B cell (primary cell): Measurements from ENCODE around the gene EIF2A. TPM values are rescaled to one million over a fixed set of nuclear protein-coding genes. Genes with fewer than 3 reads are reported as not detected.

Experiments used
- ATAC-seq: fragments of 200-7000 bp; cut with Tn5 transposase; one replicate; pipeline ENCODE4 v1.10.0; 2021; ENCODE audit warnings: low read depth, mild to moderate bottlenecking, moderate number of reproducible peaks, moderate library complexity
- CTCF ChIA-PET: fragments of 350-600 bp; sonication (Branson Sonifier 250); formaldehyde crosslinking; loops from one replicate; lab custom pipeline; 2021; ENCODE audit warnings: antibody characterized with exemption, inconsistent platforms; lab: Charles Lee
- POLR2A ChIA-PET: fragments of 350-600 bp; sonication (Branson Sonifier 250); formaldehyde crosslinking; loops from one replicate; lab custom pipeline; 2021; ENCODE audit warnings: antibody characterized with exemption; lab: Charles Lee
- DNase-seq: peaks from one replicate; pipeline ENCODE4 v3.0.0; 2013
- H2AFZ ChIP-seq: 2 replicates; pipeline ENCODE4 v1.6.1; 2012; ENCODE audit warnings: mild to moderate bottlenecking, low read depth, low read length; ENCODE audit not compliant: insufficient read depth, poor library complexity, severe bottlenecking
- H3K27ac ChIP-seq, 2 donors: 1 replicate in 1 of 2; 2 replicates in 1 of 2; pipeline ENCODE4 v1.5.1; 2012 to 2013; ENCODE audit warnings: low read length in 2 of 2, mild to moderate bottlenecking in 2 of 2, moderate library complexity in 1 of 2
- H3K27me3 ChIP-seq, 4 experiments: fragments of 200-600 bp in 1 of 4; sonication (generic) in 1 of 4; replicated peaks in 1 of 4; 1 replicate in 2 of 4; 2 replicates in 2 of 4; pipeline versions ENCODE4 v1.6.1 to v1.7.0; 2013 to 2016; ENCODE audit warnings: low read length in 3 of 4, mild to moderate bottlenecking in 2 of 4, mixed read lengths in 1 of 4, moderate library complexity in 1 of 4; ENCODE audit not compliant: insufficient read depth in 4 of 4, control insufficient read depth in 3 of 4; ENCODE audit errors: control extremely low read depth in 1 of 4
- H3K36me3 ChIP-seq, 2 experiments: replicated peaks in 1 of 2; 1 replicate in 1 of 2; 2 replicates in 1 of 2; pipeline versions ENCODE4 v1.6.1 to v1.7.1; 2013; ENCODE audit warnings: low read length in 1 of 2; ENCODE audit not compliant: insufficient read depth in 2 of 2, control insufficient read depth in 1 of 2; ENCODE audit errors: control extremely low read depth in 1 of 2, extremely low read depth in 1 of 2
- H3K4me1 ChIP-seq, 2 donors: fragments of 200-600 bp in 1 of 2; sonication (generic) in 1 of 2; 1 replicate in 1 of 2; 2 replicates in 1 of 2; pipeline versions ENCODE4 v1.5.1 to v1.6.1; 2013 to 2017; ENCODE audit warnings: low read length in 2 of 2; ENCODE audit not compliant: control insufficient read depth in 2 of 2, insufficient read depth in 2 of 2
- H3K4me2 ChIP-seq: replicated peaks from 2 replicates; pipeline ENCODE3; 2012; ENCODE audit warnings: mild to moderate bottlenecking, low read depth, low read length; ENCODE audit not compliant: poor library complexity, severe bottlenecking
- H3K4me3 ChIP-seq, 5 experiments: fragments of 200-600 bp in 1 of 5; sonication (generic) in 1 of 5; 1 replicate in 3 of 5; 2 replicates in 2 of 5; pipeline versions ENCODE4 v1.5.1 to v1.7.0; 2011 to 2016; ENCODE audit warnings: low read length in 4 of 5, mild to moderate bottlenecking in 4 of 5, low read depth in 2 of 5, control low read depth in 1 of 5, moderate library complexity in 1 of 5; ENCODE audit not compliant: insufficient read depth in 1 of 5; ENCODE audit errors: control extremely low read depth in 1 of 5, extremely low read depth in 1 of 5
- H3K79me2 ChIP-seq: fragments of 200-600 bp; sonication (generic); one replicate; pipeline ENCODE4 v1.6.0; 2016; ENCODE audit warnings: low read length; ENCODE audit not compliant: control insufficient read depth, insufficient read depth
- H3K9ac ChIP-seq: fragments of 200-600 bp; sonication (generic); 2 replicates; pipeline ENCODE4 v1.6.1; 2017; ENCODE audit warnings: mild to moderate bottlenecking, low read length, moderate library complexity
- H3K9me3 ChIP-seq, 3 donors: one replicate each; pipeline versions ENCODE4 v1.6.1 to v1.7.1; 2013; ENCODE audit warnings: low read length in 2 of 3; ENCODE audit not compliant: control insufficient read depth in 2 of 3, insufficient read depth in 1 of 3; ENCODE audit errors: control extremely low read depth in 1 of 3
- H4K20me1 ChIP-seq: 2 replicates; pipeline ENCODE4 v1.6.0; 2012; ENCODE audit warnings: mild to moderate bottlenecking, low read length; ENCODE audit not compliant: insufficient read depth, control insufficient read depth, poor library complexity, severe bottlenecking
- H3K27ac Mint-ChIP-seq: one replicate; pipeline ENCODE4 v1.8.0; 2021; ENCODE audit warnings: mixed read lengths
- H3K27me3 Mint-ChIP-seq: one replicate; pipeline ENCODE4 v1.8.0; 2021; ENCODE audit warnings: mixed read lengths
- H3K4me1 Mint-ChIP-seq: one replicate; pipeline ENCODE4 v1.8.0; 2021; ENCODE audit warnings: mixed read lengths
- H3K4me3 Mint-ChIP-seq: one replicate; pipeline ENCODE4 v1.8.0; 2021; ENCODE audit warnings: mixed read lengths
- H3K9me3 Mint-ChIP-seq: one replicate; pipeline ENCODE4 v1.8.0; 2022; ENCODE audit warnings: mixed read lengths; ENCODE audit not compliant: insufficient read depth
- EZH2 ChIP-seq: IDR thresholded peaks from 2 replicates; pipeline ENCODE4 v1.6.1; 2012; ENCODE audit warnings: borderline replicate concordance, low read depth, mild to moderate bottlenecking, moderate library complexity, low read length; ENCODE audit not compliant: insufficient read depth, poor library complexity, severe bottlenecking
- WGBS: methylation state at CpG from one replicate; pipeline ENCODE4 v1.1.5; 2013; ENCODE audit warnings: missing lambda C conversion rate; ENCODE audit not compliant: insufficient coverage; 5-methylcytosine and 5-hydroxymethylcytosine counted together
- intact Hi-C: fragments of 100-400 bp; cut with micrococcal nuclease; formaldehyde crosslinking; loops from one replicate; pipeline ENCODE4 v1.10.0; 2022
- polyA plus RNA-seq: library from polyadenylated mRNA; depleted of rRNA; stranded (reverse); fragments of >200 nt; gene quantifications from 2 replicates; pipeline ENCODE4 v1.2.3, GENCODE V29; 2012
- total RNA-seq, 2 donors: library from RNA; stranded (reverse); fragments of 120-200 nt in 1 of 2; gene quantifications; 1 replicate in 1 of 2; 2 replicates in 1 of 2; pipeline versions ENCODE4 v1.2.3 to v1.2.4, GENCODE V29; 2013 to 2022
- TF ChIP-seq, protein P1 (sequence below): fragments of 200-600 bp; IDR thresholded peaks from one replicate; pipeline ENCODE4 v1.8.0; 2022; ENCODE audit warnings: antibody characterized with exemption, mild to moderate bottlenecking

Gene EIF2A
- total and polyA plus RNA-seq, 2 donors (not counting 1 experiment from before 2014, with no cell fraction given): 63.4 to 78.8 TPM

DNA sequence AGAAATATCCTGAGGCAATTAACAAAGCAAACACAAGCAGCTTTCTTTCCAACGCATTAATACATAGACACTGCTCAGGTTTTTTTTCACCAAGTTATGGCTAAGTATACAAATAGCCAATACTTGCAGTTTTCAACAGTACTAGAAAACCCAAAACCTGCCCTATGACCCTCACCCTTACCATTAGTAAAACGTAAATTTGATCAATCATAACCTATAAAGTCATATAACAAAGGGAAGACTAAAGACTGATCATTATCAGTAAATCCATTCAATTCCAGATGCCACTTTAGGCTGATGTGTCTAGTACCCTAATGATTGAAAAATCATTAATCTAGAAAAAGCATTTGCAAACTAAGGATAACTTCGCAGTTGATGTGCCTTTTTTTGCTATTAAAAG is 3.5 kb upstream of the EIF2A start:
- Histone ChIP-seq H3K9me3 (no peaks in the 10 kb centered on the region), H3K4me3 (no peak overlapping the region), H2AFZ (no peak overlapping the region), H3K4me1 (peaks cover 11 to 21% of the 10 kb centered on the region in 2 donors), H3K36me3 (peaks cover 3 to 5% of the 10 kb centered on the region in 2 experiments), H3K27ac (peak overlapping the region in 1 of 2 donors; percentile 4), H3K9ac (no peak overlapping the region), H3K4me2 (no peak overlapping the region), H4K20me1 (no peaks in the 10 kb centered on the region), H3K79me2 (peaks cover 45% of the 10 kb centered on the region), H3K27me3 (no peaks in the 10 kb centered on the region)
- no peak for TF ChIP-seq EZH2
- Mint-ChIP-seq H3K27me3 (no peaks in the 10 kb centered on the region), H3K4me1 (peaks cover 38% of the 10 kb centered on the region), H3K27ac (no peak overlapping the region), H3K9me3 (no peaks in the 10 kb centered on the region), H3K4me3 (no peak overlapping the region)
- DNase-seq (no peak), ATAC-seq (no peak)
- POLR2A ChIA-PET: no interaction called here
- WGBS: 100% methylated on average over 1 of the region's 3 CpGs
- CTCF ChIA-PET: interaction anchor here (1.8 kb wide), 1 partner anchor 134 kb away, joined by 6 read pairs; no protein-coding TSS in a partner anchor
- intact Hi-C loops: loop anchor here (10.0 kb wide), 1 partner anchor 728 kb away; the partner anchor contains the start of gene RNF13

DNA sequence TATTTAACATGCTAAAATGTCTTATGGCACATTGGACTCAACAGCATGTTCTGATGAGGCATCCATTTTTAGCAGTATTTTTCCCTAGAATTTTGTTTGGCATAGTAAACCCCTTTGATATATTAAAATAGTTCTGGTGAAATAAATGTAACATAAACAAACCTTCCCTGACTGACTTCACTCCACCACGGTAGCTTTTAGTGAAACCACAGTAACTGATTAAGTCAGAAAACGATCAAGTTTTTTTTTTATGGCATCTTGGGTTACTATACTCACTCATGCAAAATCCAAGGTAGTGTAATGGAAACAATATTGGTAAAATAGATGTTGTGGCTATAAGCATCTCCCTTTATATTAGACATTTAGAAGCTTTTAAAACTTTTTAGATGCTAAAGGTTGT is 3.1 kb upstream of the EIF2A start:
- peak overlapping the region in 1 of 2 donors; percentile 1 for H3K27ac ChIP-seq
- H3K36me3 ChIP-seq: peaks cover 3 to 5% of the 10 kb centered on the region in 2 experiments
- Mint-ChIP-seq H3K27ac (peak overlapping the region; percentile 10), H3K9me3 (no peaks in the 10 kb centered on the region), H3K27me3 (no peaks in the 10 kb centered on the region), H3K4me1 (peaks cover 41% of the 10 kb centered on the region), H3K4me3 (no peak overlapping the region)
- no peaks in the 10 kb centered on the region for H3K27me3 ChIP-seq
- H4K20me1 ChIP-seq: no peaks in the 10 kb centered on the region
- no peak overlapping the region for H3K4me3 ChIP-seq
- no peak overlapping the region for H3K4me2 ChIP-seq
- intact Hi-C loops: loop anchor here (10.0 kb wide), 1 partner anchor 729 kb away; the partner anchor contains the start of gene RNF13
- ATAC-seq (no peak), DNase-seq (no peak)
- H3K9ac ChIP-seq: no peak overlapping the region
- H3K79me2 ChIP-seq: peaks cover 49% of the 10 kb centered on the region
- TF ChIP-seq, protein P1, sequence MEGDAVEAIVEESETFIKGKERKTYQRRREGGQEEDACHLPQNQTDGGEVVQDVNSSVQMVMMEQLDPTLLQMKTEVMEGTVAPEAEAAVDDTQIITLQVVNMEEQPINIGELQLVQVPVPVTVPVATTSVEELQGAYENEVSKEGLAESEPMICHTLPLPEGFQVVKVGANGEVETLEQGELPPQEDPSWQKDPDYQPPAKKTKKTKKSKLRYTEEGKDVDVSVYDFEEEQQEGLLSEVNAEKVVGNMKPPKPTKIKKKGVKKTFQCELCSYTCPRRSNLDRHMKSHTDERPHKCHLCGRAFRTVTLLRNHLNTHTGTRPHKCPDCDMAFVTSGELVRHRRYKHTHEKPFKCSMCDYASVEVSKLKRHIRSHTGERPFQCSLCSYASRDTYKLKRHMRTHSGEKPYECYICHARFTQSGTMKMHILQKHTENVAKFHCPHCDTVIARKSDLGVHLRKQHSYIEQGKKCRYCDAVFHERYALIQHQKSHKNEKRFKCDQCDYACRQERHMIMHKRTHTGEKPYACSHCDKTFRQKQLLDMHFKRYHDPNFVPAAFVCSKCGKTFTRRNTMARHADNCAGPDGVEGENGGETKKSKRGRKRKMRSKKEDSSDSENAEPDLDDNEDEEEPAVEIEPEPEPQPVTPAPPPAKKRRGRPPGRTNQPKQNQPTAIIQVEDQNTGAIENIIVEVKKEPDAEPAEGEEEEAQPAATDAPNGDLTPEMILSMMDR: no peak
- no peak for TF ChIP-seq EZH2
- POLR2A ChIA-PET: interaction anchor here (0.6 kb wide), 1 partner anchor 63 kb away, joined by 7 read pairs; no protein-coding TSS in a partner anchor
- H3K4me1 ChIP-seq: peaks cover 11 to 21% of the 10 kb centered on the region in 2 donors
- CTCF ChIA-PET: interaction anchor here (1.0 to 1.8 kb wide), 3 partner anchors 16 to 220 kb away, joined by 3 to 6 read pairs (median 3); partner anchors contain the start of gene SIAH2
- H2AFZ ChIP-seq: no peak overlapping the region
- H3K9me3 ChIP-seq: no peaks in the 10 kb centered on the region
- WGBS: no CpG with 5 or more reads among the region's 2 CpGs
